ENCODE data around the gene GXYLT2. TPM values are rescaled to one million over a fixed set of nuclear protein-coding genes. Genes with fewer than 3 reads are reported as not detected.

Gene GXYLT2
- total RNA-seq (2022; extraction: Qiagen RNA extraction): 1.1 to 1.4 TPM (median 1.4 TPM) in 5 replicates

DNA sequence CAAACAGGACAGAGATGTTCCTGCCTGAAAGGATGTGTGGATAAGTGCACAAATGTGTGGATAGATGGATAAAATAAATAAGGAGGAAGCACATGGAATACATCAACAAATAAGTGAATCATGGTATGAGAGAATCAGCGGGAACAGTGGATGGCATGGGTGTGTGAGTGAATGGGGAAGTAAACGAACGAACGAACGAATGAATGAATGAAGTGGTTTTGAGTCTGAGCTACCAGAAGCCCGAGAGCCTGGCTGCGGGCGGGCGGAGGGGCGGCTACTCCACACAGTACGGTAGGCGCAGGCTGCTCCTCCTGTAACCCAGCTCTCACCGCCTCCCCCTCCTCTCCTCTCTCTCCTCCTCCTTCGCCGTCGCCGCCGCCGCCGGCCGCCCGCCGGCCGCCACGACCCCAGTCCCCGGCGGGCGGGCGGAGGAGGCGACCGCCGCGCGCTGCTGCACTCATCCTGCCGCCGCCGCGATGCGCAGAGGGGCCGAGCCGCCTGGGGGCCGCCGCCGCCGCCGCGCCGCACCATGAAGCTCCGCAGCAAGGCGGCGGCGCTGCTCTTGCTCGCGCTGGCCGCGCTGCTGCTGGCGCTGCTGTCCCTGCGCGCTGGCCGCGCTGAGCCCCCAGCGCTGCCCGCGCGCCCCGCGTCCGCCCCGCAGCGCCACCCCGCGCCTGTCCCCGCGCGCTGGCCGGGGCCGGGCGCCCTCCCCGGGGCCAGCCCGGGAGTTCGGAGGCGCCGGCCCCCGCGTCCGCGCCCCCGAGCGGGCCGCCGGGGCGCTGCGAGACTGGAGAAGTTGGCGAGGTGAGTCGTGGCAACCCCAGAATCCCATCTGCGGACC is at the start of gene GXYLT2:
Gene GXYLT2, plus strand, starts transcription at position 342 of the 841 bp plus-strand sequence. Its CDS starts 188 bp downstream, at position 530.

GRCh38 chr3:72847751-72848702 is 39.8 kb upstream of the GXYLT2 start, which contains the start of gene SHQ1:
TSS of gene SHQ1 (minus strand) at chr3:72848445. CDS start at chr3:72848340, 105 bp downstream.

DNA sequence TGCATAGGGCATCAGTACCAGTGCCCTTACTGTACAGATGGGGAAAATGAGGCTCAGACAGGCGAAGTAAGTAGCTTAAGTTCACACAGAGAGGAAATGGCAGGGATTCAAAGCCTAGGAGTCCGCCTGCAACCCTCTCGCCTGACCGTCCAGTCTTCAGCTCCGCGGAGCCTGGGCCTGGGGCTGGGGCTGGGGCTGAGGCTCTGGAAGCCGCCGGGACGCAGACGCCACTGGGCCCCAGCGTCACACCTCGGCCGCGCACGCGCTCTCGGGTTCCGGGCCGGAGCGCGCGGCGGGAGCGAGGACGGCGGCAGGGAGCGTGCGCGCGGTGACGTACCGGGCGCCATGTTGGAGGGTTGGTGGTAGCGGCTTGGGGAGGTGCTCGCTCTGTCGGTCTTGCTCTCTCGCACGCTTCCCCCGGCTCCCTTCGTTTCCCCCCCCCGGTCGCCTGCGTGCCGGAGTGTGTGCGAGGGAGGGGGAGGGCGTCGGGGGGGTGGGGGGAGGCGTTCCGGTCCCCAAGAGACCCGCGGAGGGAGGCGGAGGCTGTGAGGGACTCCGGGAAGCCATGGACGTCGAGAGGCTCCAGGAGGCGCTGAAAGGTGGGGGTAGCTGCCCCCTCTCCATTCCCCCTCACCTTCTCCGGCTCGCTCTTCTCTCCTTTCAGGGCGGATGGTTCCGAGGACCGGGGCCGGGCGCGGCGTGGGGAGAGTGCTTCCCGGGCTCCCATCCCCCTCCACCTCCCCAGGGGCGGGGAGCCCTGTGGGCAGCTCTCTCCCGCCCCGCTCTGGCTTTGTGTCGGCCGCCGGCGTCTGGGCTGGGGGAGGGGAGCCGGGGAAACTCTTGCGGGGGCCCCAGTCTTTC is 108.9 kb downstream of the GXYLT2 start, which contains the start of gene PPP4R2:
Gene PPP4R2, plus strand, starts transcription at position 339 of the 861 bp plus-strand sequence. Its CDS starts 227 bp downstream, at position 566.

Other genes starting within 250 kb of the GXYLT2 start
- gene SHQ1, start 39.6 kb upstream of the GXYLT2 start, total RNA-seq (2022; extraction: Qiagen RNA extraction): 16.2 to 18.2 TPM (median 16.8 TPM) in 5 replicates
- gene PPP4R2, start 108.8 kb downstream of the GXYLT2 start, total RNA-seq (2022; extraction: Qiagen RNA extraction): 26.8 to 47.0 TPM (median 39.9 TPM) in 5 replicates
- 0.32 to 0.65 TPM (median 0.49 TPM) in 4 of 5 replicates, not detected in the other for gene EBLN2, start 173.6 kb downstream of the GXYLT2 start, total RNA-seq (2022; extraction: Qiagen RNA extraction)

Data from A549 treated with Mapracorat at 1 μM for 4 hours (cell line).